IgD-negative memory B cell (primary cell): ENCODE data around the gene IL6ST. TPM values are rescaled to one million over a fixed set of nuclear protein-coding genes. Genes with fewer than 3 reads are reported as not detected.

Source experiments
- H3K27ac Mint-ChIP-seq, 3 donors: one replicate each; pipeline ENCODE4 v1.8.0; 2020 to 2022; ENCODE audit warnings: mild to moderate bottlenecking in 3 of 3, mixed read lengths in 3 of 3, moderate library complexity in 1 of 3
- H3K27me3 Mint-ChIP-seq: one replicate; pipeline ENCODE4 v1.8.0; 2021; ENCODE audit warnings: mixed read lengths
- H3K36me3 Mint-ChIP-seq: one replicate; pipeline ENCODE4 v1.8.0; 2020; ENCODE audit warnings: mild to moderate bottlenecking, mixed read lengths
- H3K4me1 Mint-ChIP-seq, 3 donors: one replicate each; pipeline ENCODE4 v1.8.0; 2020 to 2022; ENCODE audit warnings: mixed read lengths in 3 of 3, mild to moderate bottlenecking in 1 of 3
- H3K4me3 Mint-ChIP-seq, 4 donors: one replicate each; pipeline ENCODE4 v1.8.0; 2020 to 2022; ENCODE audit warnings: mild to moderate bottlenecking in 4 of 4, mixed read lengths in 4 of 4, moderate library complexity in 3 of 4
- H3K9me3 Mint-ChIP-seq, 3 donors: one replicate each; pipeline ENCODE4 v1.8.0; 2020 to 2021; ENCODE audit warnings: mixed read lengths in 3 of 3, mild to moderate bottlenecking in 1 of 3
- polyA plus RNA-seq: library from polyadenylated mRNA; unstranded; fragments of 300-500 nt; fragmentation: Illumina TruSeq; gene quantifications from one replicate; pipeline ENCODE4 v1.2.3, GENCODE V29; 2021

The IL6ST gene
- polyA plus RNA-seq, 1 donor from 2014 or later, result 4.9 TPM

DNA sequence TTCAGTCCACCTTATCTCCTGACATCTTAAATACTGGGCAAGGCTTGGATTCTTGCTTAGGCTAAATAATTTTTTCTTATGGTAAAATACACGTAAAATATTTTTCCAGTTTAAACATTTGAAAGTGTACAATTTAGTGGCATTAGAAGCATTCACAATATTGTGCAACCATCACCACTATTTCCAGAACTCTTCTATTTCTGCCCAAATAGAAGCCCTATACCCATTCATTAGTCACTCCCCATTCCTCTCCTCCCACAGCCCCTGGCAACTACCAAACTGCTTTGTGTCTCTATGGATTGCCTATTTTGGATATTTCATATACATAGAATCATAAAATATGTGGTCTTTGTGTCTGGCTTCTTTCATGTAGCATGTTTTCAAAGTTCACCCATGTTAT is 86.0 kb downstream of the IL6ST start:
- Mint-ChIP-seq H3K4me3 (no peak overlapping the region), H3K36me3 (peaks cover 3% of the 10 kb centered on the region), H3K27ac (no peak overlapping the region), H3K9me3 (peaks cover 0 to 2% (median 1%) of the 10 kb centered on the region in 3 donors), H3K4me1 (peaks cover 0 to 4% (median 3%) of the 10 kb centered on the region in 3 donors), H3K27me3 (peaks cover 2% of the 10 kb centered on the region)

DNA sequence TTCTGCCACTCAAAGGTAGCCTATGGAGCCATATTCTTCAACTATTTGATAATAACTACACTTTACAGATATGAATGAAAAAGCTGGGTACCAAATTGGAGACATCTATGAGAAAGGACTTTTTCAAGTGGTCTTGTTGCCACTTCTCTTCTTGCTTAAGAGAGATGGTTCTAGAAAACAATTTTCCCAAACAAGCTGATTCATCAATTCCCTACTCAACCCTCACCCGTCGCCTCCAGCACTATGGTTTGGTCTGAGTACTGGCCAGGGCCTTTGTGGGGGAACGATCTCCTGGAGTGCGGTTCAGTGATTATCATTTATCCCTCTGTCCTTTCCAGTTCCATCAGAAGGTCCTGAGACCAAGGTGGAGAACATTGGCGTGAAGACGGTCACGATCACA is 86.8 kb downstream of the IL6ST start:
- no peak overlapping the region for H3K27ac Mint-ChIP-seq
- H3K27me3 Mint-ChIP-seq, result peaks cover 5% of the 10 kb centered on the region
- peaks cover 0 to 2% (median 1%) of the 10 kb centered on the region in 3 donors for H3K9me3 Mint-ChIP-seq
- peaks cover 4 to 12% (median 11%) of the 10 kb centered on the region in 3 donors for H3K4me1 Mint-ChIP-seq
- no peak overlapping the region for H3K4me3 Mint-ChIP-seq
- H3K36me3 Mint-ChIP-seq, result peaks cover 3% of the 10 kb centered on the region

GRCh38 chr5:55905251-55905650 is 89.5 kb downstream of the IL6ST start:
- peaks cover 4 to 15% (median 14%) of the 10 kb centered on the region in 3 donors for H3K4me1 Mint-ChIP-seq
- peak overlapping the region in 1 of 3 donors; percentile 49 for H3K27ac Mint-ChIP-seq
- H3K36me3 Mint-ChIP-seq, result peaks cover 3% of the 10 kb centered on the region
- H3K9me3 Mint-ChIP-seq, result peaks cover 0 to 3% (median 0%) of the 10 kb centered on the region in 3 donors
- H3K27me3 Mint-ChIP-seq, result peaks cover 6% of the 10 kb centered on the region
- H3K4me3 Mint-ChIP-seq, result no peak overlapping the region

- no peak overlapping the region for H3K4me3 Mint-ChIP-seq
- peaks cover 0 to 2% (median 0%) of the 10 kb centered on the region in 3 donors for H3K9me3 Mint-ChIP-seq
- peaks cover 3% of the 10 kb centered on the region for H3K36me3 Mint-ChIP-seq
- peak overlapping the region in 1 of 3 donors; percentile 74 for H3K27ac Mint-ChIP-seq
- H3K4me1 Mint-ChIP-seq, result peaks cover 4 to 15% (median 14%) of the 10 kb centered on the region in 3 donors
- H3K27me3 Mint-ChIP-seq, result peaks cover 6% of the 10 kb centered on the region
Observed at GRCh38 chr5:55904152-55904551, 90.6 kb downstream of the IL6ST start.

DNA sequence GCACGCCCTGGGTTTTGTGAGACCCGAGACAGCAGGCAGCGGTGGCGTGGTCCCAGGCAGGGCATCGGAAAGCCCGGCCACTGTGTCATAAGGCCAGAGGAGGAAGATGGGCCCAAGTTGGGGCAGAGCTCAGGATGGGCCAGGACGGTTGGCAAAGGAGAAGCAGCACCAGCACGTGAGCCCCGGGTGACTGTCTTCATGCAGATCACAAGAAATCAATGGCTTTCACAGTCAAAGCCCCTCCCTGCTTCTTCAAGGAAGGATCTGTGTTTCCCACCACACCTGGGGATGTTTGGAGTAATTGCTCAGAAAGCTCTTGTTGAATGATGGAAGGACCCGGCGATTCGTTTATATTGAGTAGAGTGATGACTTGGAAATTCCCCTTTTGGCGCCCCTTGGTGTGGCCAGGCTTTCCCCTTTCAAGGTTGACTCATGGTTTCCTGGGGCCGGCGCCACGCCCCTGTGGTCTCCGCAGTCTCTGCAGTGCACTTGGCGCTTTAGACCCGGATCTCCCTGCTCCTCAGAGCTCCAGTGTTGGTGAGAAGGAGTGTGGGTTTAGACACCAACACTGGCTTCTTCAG is 91.6 kb downstream of the IL6ST start:
- Mint-ChIP-seq H3K4me3 (peak overlapping the region in 3 of 4 donors; percentile 41 to 80 (median 79)), H3K27me3 (peaks cover 6% of the 10 kb centered on the region), H3K27ac (peak overlapping the region in 1 of 3 donors; percentile 63), H3K36me3 (peaks cover 3% of the 10 kb centered on the region), H3K9me3 (peaks cover 0 to 2% (median 0%) of the 10 kb centered on the region in 3 donors), H3K4me1 (peaks cover 4 to 15% (median 14%) of the 10 kb centered on the region in 3 donors)

GRCh38 chr5:55902696-55903095 is 92.1 kb downstream of the IL6ST start:
- Mint-ChIP-seq H3K9me3 (peaks cover 0 to 2% (median 0%) of the 10 kb centered on the region in 3 donors), H3K36me3 (peaks cover 3% of the 10 kb centered on the region), H3K4me3 (peak overlapping the region in 1 of 4 donors; percentile 80), H3K27ac (peak overlapping the region in 1 of 3 donors; percentile 63), H3K4me1 (peaks cover 4 to 15% (median 14%) of the 10 kb centered on the region in 3 donors), H3K27me3 (peaks cover 6% of the 10 kb centered on the region)

DNA sequence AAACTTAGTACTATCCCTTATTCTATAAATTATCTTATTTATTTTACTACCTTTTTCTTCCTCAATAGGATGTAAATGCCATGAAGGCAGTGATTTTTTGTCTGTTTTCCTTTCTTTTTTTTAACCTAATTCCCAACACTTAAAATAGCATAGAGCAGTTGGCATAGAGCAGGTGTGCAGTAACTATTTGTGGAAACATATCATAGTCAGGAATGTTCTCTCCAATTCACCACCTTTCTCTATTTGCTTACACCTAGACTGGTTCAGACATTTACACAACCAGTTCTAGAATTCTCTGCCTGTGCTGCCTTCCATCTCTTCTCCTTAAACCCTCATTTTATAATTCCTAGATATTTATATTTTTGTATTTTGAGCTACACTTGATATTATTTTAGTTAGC is 94.0 kb downstream of the IL6ST start:
- Mint-ChIP-seq H3K4me1 (peaks cover 4 to 15% (median 14%) of the 10 kb centered on the region in 3 donors), H3K27me3 (peaks cover 6% of the 10 kb centered on the region), H3K9me3 (peaks cover 0 to 2% (median 0%) of the 10 kb centered on the region in 3 donors), H3K27ac (no peak overlapping the region), H3K36me3 (peaks cover 3% of the 10 kb centered on the region), H3K4me3 (no peak overlapping the region)

DNA sequence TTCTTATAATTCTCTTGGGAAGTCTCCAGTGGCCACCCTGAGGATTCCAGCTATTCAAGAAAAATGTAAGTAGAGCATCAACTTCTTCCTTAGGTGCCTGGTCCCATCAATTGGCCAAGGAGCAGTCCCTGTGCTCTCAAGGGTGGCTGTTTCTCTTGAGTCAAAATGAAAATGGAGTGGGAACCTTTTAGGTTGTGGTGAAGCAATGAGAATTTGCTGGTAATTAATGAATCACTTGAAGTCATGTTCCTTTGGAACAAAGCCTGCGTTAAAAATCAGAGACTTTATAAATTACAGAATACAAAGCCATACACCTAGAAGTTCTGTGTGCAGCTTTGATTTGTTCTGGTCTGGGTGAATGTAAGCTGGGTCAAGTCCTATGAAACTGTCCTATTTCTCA is 94.7 kb downstream of the IL6ST start:
- peaks cover under 1% of the 10 kb centered on the region for H3K36me3 Mint-ChIP-seq
- no peak overlapping the region for H3K4me3 Mint-ChIP-seq
- no peak overlapping the region for H3K27ac Mint-ChIP-seq
- peaks cover 0 to 2% (median 0%) of the 10 kb centered on the region in 3 donors for H3K9me3 Mint-ChIP-seq
- H3K4me1 Mint-ChIP-seq, result peaks cover 4 to 15% (median 14%) of the 10 kb centered on the region in 3 donors
- H3K27me3 Mint-ChIP-seq, result peaks cover 6% of the 10 kb centered on the region

DNA sequence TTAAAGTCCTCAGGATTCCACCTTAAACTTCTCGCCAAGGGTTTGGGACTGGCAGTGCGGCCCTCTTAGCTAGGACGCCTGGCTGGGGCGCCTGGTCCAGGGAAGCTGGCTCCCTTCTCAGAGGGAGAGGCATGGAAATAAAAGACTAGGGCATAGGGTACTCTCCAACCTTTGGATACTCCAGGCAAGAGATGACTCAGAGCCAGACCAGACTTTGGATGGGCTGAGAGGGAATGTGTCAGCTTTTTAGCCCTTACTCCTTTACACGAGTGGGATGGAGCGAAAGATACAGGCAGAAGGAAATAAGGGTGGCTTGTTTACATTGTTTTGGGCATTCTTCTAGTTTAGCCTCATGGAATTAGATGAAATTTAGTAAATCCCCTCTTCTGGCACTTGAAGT is 95.4 kb downstream of the IL6ST start:
- Mint-ChIP-seq H3K27me3 (peaks cover 6% of the 10 kb centered on the region), H3K36me3 (no peaks in the 10 kb centered on the region)

GRCh38 chr5:55897905-55898304 is 96.9 kb downstream of the IL6ST start:
- H3K9me3 Mint-ChIP-seq, result peaks cover 0 to 2% (median 0%) of the 10 kb centered on the region in 3 donors
- no peaks in the 10 kb centered on the region for H3K36me3 Mint-ChIP-seq
- H3K4me1 Mint-ChIP-seq, result peaks cover 0 to 3% (median 2%) of the 10 kb centered on the region in 3 donors
- H3K4me3 Mint-ChIP-seq, result no peak overlapping the region
- H3K27ac Mint-ChIP-seq, result no peak overlapping the region
- peaks cover 2% of the 10 kb centered on the region for H3K27me3 Mint-ChIP-seq

More for the DNA sequence above, 95.4 kb downstream of the IL6ST start:
- Mint-ChIP-seq H3K9me3 (peaks cover 0 to 2% (median 0%) of the 10 kb centered on the region in 3 donors), H3K4me3 (no peak overlapping the region), H3K27ac (no peak overlapping the region), H3K4me1 (peaks cover 4 to 15% (median 14%) of the 10 kb centered on the region in 3 donors)

DNA sequence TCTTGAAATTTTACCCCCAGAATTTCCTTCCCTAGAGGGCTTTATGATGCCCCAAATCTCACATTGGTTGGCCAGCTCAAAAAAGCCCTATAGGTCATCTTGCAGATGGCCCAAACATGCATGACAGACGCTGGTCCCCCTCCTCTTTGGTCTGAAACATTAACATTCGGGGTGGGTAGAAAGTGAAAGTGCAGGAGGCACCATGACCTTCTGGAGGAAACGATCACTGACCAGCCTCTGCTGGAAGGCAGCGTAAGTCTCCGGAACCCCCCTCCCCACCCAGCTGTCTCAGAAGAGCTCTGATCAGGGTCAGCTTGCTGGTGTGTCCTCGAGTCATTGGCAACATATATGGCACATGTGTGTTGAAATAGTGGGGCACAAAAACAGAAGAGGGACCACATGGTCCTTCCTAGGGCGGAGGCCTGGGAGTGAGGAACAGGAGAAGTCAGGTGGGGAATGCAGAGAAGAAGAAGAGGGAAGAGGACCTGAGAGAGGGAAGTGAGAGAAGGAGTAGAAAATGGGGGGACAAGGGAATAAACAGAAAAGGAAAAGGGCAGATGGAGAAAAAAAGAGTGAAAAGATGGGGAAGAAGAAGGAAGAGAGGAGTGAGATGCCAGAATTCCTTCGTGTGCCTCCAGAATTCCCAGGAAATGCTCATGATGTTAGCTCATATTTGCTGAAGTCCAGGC is 97.4 kb downstream of the IL6ST start:
- Mint-ChIP-seq H3K27ac (no peak overlapping the region), H3K27me3 (peaks cover 2% of the 10 kb centered on the region), H3K9me3 (peaks cover 0 to 2% (median 0%) of the 10 kb centered on the region in 3 donors), H3K36me3 (no peaks in the 10 kb centered on the region), H3K4me3 (peak overlapping the region in 1 of 4 donors; percentile 59), H3K4me1 (no peaks in the 10 kb centered on the region)

DNA sequence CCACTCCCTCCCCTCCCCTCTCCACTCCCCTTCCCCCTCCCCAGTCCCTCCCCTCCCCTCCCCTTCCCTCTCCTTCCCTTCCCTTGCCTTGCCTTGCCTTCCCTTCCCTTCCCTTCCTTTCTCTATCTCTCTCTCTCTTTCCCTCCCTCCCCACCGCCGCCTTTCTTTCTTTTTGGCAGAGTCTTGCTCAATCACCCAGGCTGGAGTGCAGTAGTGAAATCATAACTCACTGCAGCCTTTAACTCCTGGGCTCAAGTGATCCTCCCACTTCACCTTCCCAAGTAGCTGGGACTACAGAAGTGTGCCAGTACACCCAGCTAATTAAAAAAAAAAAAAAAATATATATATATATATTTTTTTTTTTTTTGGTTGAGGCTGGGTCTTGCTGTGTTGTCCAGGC is 98.1 kb downstream of the IL6ST start:
- H3K27me3 Mint-ChIP-seq, result peaks cover 2% of the 10 kb centered on the region
- H3K27ac Mint-ChIP-seq, result no peak overlapping the region
- H3K36me3 Mint-ChIP-seq, result no peaks in the 10 kb centered on the region
- H3K4me3 Mint-ChIP-seq, result no peak overlapping the region
- no peaks in the 10 kb centered on the region for H3K4me1 Mint-ChIP-seq
- H3K9me3 Mint-ChIP-seq, result peaks cover 0 to 2% (median 0%) of the 10 kb centered on the region in 3 donors

DNA sequence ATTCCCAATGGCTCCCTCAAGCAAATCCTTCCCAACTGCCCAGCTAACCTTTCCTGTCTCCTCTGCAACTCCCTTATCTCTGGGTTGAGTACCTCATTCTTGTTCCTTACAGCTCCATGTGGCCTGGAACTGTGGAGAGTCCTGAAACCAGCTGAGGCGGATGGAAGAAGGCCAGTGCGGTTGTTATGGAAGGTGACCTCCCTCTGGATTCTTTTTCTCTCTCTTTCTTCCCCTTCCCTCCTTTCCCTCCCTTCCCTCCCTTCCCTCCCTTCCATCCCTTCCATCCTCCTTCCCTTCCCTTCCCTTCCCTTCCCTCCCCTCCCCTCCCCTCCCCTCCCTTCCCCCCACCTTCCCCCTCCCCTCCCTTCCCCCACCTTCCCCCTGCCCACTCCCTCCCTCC is 98.5 kb downstream of the IL6ST start:
- H3K9me3 Mint-ChIP-seq, result peaks cover 0 to 2% (median 0%) of the 10 kb centered on the region in 3 donors
- peaks cover 2% of the 10 kb centered on the region for H3K27me3 Mint-ChIP-seq
- H3K36me3 Mint-ChIP-seq, result peaks cover 2% of the 10 kb centered on the region
- no peak overlapping the region for H3K27ac Mint-ChIP-seq
- no peaks in the 10 kb centered on the region for H3K4me1 Mint-ChIP-seq
- H3K4me3 Mint-ChIP-seq, result no peak overlapping the region

GRCh38 chr5:55895346-55895745 is 99.4 kb downstream of the IL6ST start:
- Mint-ChIP-seq H3K27me3 (peaks cover under 1% of the 10 kb centered on the region), H3K4me1 (no peaks in the 10 kb centered on the region), H3K27ac (no peak overlapping the region), H3K9me3 (peaks cover 0 to under 1% (median 0%) of the 10 kb centered on the region in 3 donors), H3K36me3 (peaks cover 2% of the 10 kb centered on the region), H3K4me3 (no peak overlapping the region)

- peaks cover 2% of the 10 kb centered on the region for H3K36me3 Mint-ChIP-seq
- H3K4me3 Mint-ChIP-seq, result no peak overlapping the region
- H3K4me1 Mint-ChIP-seq, result no peaks in the 10 kb centered on the region
- no peak overlapping the region for H3K27ac Mint-ChIP-seq
- no peaks in the 10 kb centered on the region for H3K9me3 Mint-ChIP-seq
- H3K27me3 Mint-ChIP-seq, result no peaks in the 10 kb centered on the region
Observed at GRCh38 chr5:55894135-55894534, 100.6 kb downstream of the IL6ST start.
